GM12873 (cell line): ENCODE results near the gene GCN1.
A peak's percentile ranks its signal among the peaks of the same experiment; 100 is the strongest.

Experiments used
- TF ChIP-seq, protein P1 (sequence below): IDR thresholded peaks from 2 replicates; pipeline ENCODE4 v1.5.1; 2012; ENCODE audit warnings: low read depth, mild to moderate bottlenecking, moderate library complexity, low read length, control low read depth; ENCODE audit not compliant: insufficient read depth; ENCODE audit errors: missing control alignments

The GCN1 gene

DNA sequence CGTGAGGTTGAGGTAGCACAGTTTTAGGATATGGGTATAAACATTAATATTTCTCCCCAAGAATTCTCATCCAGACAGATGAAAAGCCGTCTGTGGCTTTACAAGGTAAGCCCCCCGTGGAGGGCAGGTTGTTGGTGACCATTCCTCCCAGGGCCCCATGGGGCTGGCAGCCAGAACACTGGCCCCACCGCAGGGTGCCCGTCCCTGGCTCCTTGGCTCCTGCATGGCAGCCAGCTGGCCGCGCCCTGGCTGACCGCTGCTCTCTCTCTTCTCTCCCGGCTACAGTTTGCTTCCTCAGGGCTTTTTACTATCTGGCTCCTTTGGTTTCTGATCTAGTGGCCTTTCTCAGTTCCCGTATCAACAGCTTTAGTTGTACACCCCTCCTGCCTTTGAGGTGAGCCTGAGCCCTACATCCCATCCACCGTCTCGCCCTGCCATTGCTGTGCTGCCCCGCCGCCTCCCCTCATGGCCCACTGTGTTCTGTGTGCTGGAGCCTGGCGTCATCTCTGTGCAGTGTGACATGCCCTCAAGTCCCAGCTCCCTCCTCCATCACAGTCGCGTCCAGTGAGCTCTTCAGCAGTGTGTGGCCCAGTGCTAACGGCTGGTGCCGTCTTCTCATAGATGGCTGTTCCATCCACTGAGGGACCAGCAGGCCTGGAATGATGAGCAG, 103.8 kb downstream of the GCN1 start:
- TF ChIP-seq, protein P1, sequence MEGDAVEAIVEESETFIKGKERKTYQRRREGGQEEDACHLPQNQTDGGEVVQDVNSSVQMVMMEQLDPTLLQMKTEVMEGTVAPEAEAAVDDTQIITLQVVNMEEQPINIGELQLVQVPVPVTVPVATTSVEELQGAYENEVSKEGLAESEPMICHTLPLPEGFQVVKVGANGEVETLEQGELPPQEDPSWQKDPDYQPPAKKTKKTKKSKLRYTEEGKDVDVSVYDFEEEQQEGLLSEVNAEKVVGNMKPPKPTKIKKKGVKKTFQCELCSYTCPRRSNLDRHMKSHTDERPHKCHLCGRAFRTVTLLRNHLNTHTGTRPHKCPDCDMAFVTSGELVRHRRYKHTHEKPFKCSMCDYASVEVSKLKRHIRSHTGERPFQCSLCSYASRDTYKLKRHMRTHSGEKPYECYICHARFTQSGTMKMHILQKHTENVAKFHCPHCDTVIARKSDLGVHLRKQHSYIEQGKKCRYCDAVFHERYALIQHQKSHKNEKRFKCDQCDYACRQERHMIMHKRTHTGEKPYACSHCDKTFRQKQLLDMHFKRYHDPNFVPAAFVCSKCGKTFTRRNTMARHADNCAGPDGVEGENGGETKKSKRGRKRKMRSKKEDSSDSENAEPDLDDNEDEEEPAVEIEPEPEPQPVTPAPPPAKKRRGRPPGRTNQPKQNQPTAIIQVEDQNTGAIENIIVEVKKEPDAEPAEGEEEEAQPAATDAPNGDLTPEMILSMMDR = no peak

DNA sequence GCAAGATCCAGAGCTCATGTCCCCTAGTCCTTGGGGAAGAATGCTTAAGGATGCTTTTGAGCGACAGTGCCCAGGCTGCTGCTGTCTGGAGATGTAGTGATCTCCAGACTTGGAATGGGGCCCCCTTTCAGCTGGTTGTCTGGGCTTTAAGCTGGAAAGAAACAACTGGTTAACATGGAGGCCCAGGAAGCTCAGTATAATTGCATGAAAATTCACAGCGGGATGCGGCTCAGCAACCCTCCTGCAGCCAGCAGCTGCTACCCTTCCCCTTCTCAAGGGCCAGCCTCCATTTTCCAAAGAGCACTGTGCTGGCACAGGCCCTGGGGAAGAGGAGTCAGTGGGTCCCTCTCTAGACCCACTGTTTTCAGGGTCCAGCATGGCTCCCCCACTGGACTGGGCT, 104.3 kb downstream of the GCN1 start:
- TF ChIP-seq, protein P1 = no peak

DNA sequence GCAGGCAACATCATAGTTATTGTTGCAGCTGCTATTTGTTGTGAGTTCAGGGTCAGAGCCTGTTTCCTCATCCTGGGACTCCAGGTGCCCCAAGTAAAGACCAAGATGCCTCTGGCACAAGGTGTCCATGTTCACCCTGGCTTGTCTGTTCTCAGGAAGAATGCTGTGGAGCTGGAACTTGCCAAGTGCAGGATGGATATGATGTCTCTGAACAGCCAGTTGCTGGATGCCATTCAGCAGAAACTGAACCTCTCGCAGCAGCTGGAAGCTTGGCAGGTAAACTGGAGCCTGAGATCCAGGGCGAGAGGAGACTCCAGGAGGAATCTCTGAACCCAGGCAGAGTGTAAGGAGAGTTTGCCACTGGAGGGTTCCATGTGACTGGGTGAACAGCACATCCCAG, 104.7 kb downstream of the GCN1 start:
- TF ChIP-seq, protein P1 = no peak

DNA sequence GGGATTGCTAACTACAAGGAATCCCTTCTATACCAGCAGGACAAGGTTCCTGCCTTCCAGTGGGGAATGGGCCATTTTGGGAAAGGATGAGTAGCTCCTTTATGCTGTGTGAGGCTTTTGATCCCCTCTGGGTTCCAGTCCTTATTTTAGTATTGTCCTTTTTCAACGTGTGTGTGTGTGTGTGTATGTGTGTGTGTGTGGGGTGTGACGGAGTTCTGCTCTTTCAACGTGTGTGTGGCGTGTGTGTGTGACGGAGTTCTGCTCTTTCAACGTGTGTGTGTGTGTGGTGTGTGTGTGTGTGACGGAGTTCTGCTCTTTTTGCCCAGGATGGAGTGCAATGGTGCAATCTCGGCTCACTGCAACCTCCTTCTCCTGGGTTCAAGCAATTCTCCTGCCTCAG, 105.4 kb downstream of the GCN1 start:
- TF ChIP-seq, protein P1 = no peak

DNA sequence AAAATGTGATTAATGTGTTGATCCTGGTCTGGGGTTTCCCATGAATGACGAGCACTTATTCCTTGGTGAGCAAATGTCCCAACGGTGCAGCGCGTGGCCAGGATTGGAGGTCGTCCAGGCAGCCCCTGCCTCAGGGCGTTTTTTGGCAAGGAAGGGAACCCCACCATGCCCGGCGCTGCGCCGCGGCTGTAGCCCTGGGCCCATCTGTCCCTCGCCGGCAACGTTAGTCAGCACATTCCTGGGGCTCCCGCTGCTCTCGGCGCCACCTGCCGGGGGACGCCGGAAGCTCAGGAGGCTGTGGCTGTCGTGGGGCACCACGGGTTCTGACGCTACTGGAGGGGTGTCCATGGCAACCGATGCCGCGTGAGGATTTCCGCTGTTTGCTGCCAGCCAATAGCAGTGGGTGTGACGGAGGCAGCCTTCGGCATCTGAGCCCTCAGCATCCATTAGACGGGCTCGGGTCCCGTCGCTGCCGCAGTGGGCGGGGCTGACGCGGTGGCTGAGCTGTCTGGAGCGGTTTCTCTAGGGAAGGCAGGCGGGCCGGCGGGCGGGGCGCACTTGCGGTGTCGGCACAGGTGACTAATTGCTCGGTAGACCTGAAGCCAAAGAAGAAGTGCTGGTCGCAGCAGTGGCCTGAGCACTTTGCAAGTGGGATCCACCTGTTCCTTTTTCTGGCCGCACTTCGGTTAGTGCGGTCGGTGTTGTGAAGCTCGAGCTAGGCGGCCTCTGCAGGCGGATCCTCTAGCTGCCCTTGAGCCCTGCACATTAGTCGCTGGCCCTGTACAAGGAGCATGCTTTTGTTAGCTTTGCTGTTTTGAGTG, 107.5 kb downstream of the GCN1 start:
- TF ChIP-seq, protein P1 = peak; percentile 99

DNA sequence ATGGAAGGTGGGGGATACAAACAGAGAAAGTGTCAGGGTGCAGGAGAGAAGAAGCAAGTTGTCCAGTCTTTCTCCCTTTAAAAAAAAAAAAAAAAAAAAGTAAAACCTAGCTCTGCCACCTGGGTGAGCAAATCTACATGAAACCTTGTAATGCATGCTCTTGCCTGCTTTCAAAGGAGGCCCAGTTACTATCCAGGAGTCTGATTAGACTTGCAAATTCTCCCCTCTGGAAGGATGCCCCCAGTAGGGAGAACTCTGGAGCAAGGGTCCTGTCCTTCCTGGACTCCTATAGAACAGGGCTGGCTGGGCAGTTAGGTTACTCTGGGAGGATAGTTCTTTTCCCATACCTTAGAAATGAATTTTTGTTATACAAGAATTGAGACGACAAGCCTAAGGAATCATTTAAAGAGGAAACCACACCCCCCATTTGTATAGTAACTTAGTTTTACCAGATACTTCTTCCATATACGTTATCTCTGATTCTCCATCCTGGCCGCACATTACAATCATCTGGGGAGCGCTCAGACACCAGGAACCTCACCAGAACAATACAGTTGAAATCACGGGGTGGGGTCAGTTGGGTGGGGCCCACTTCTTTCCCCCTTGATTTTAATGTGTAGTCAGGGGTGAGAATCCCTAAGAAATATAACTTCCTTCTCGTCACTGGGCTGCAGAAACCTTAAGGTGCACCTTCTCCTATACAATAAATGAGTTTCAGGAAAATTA, 108.4 kb downstream of the GCN1 start:
- TF ChIP-seq, protein P1 = no peak

DNA sequence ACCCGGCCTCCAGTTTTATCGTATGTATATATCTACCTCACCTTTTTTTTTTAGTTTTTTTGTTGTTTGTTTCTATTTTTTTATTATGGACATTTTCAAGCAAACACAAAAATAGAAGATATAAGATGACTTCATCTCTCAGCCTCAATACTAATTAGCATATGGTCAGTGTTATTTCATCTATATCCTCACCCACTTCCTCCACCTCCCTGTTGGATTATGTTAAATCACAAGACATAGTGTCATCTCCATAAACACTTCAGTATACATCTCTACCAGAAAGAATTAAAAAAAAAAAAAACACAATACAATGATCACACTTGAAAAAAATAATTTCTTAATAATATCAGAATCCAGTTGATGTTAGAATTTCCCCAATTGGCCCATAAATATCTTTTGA, 112.9 kb downstream of the GCN1 start:
- TF ChIP-seq, protein P1 = no peak
